Measurements from ENCODE around the gene SH2D1A.

DNA sequence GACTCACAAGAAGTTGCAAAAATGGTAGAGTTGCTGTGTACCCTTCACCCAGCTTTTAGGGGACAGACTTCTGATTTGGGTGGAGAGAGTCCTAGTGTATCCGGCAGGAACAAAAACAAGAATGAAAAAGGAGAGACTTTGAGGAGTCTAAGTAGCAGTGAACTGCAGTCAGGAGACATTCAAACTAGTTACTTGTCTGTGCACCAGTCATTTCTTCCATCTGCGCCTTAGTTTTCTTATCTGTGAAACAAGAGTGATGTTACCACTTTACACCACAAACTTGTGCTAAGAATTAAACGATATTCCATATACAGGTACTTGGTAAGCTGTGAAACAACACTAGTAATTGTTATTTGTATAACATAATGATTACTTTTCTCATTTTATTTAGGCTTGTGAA is 47.3 kb downstream of the SH2D1A start:
- TF ChIP-seq POLR2AphosphoS5 (IDR thresholded peaks at IDR 0.05; ENCODE audit: insufficient read depth, low read depth, low read length): no peak
- TF ChIP-seq, protein P1, sequence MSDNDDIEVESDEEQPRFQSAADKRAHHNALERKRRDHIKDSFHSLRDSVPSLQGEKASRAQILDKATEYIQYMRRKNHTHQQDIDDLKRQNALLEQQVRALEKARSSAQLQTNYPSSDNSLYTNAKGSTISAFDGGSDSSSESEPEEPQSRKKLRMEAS (IDR thresholded peaks at IDR 0.05; ENCODE audit: insufficient read depth, insufficient read length): no peak
- TF ChIP-seq EZH2 (IDR thresholded peaks at IDR 0.05; ENCODE audit: borderline replicate concordance, low read depth, low read length, severe bottlenecking): no peak
- TF ChIP-seq, protein P2, sequence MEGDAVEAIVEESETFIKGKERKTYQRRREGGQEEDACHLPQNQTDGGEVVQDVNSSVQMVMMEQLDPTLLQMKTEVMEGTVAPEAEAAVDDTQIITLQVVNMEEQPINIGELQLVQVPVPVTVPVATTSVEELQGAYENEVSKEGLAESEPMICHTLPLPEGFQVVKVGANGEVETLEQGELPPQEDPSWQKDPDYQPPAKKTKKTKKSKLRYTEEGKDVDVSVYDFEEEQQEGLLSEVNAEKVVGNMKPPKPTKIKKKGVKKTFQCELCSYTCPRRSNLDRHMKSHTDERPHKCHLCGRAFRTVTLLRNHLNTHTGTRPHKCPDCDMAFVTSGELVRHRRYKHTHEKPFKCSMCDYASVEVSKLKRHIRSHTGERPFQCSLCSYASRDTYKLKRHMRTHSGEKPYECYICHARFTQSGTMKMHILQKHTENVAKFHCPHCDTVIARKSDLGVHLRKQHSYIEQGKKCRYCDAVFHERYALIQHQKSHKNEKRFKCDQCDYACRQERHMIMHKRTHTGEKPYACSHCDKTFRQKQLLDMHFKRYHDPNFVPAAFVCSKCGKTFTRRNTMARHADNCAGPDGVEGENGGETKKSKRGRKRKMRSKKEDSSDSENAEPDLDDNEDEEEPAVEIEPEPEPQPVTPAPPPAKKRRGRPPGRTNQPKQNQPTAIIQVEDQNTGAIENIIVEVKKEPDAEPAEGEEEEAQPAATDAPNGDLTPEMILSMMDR (IDR thresholded peaks at IDR 0.05; ENCODE audit: extremely low read depth in 1 of 2, insufficient read depth in 1 of 2, low read depth in 1 of 2, low read length in 2 of 2): no peak
- TF ChIP-seq JUN (IDR thresholded peaks at IDR 0.05; ENCODE audit: borderline replicate concordance, insufficient read depth, insufficient read length, low read depth): no peak
- no peak for TF ChIP-seq MYC (IDR thresholded peaks at IDR 0.05; ENCODE audit: low read depth, low read length)

Data from endothelial cell of umbilical vein (primary cell).